NCI-H2107 (cell line): Measurements from ENCODE around the gene KPTN.
A peak's percentile ranks its signal among the peaks of the same experiment; 100 is the strongest.

ENCODE experiments used
- DNase-seq: peaks from one replicate; lab custom pipeline; 2025; lab: John Stamatoyannopoulos, UW

The KPTN gene

DNA sequence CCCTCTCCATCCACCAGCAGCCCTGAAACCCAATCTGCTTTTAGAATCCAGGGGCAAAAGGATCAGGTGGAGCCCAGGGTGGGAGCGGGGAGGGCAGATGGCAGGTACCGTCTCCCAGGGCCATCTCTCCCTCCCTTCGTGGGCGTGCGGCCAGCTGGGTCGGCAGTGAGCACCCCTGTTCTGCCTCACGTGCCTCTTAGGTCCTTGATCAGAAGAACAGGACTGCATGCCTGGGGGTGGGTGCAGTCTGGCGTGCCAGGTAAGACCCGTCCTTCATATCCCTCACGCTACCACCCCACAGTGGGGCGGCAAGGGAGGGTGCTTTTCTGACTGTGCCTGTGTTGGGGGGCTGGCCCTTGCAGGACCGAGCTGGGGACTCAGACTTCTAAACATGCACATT is 14.3 kb downstream of the KPTN start:
- DNase-seq, result peak; percentile 26

DNA sequence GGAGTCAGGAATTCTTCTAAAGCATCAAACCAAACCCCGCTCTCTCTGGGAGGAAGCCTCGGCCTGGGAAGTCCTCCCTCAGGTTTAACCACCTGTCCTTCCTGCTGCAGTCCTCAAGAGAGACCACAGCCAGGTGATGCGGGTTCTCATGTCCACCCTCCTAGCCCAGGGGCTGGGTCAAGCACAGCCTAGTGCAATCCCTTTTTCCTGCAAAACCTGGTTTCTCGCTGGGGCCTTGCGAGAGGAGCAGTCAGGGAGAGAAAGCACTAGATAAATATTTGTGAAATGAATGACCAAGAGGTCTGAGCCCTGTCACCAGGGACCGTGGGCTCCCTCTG is 14.7 kb downstream of the KPTN start:
- DNase-seq, result no peak

GRCh38 chr19:47467914-47468313 is 16.1 kb downstream of the KPTN start:
- DNase-seq, result no peak

DNA sequence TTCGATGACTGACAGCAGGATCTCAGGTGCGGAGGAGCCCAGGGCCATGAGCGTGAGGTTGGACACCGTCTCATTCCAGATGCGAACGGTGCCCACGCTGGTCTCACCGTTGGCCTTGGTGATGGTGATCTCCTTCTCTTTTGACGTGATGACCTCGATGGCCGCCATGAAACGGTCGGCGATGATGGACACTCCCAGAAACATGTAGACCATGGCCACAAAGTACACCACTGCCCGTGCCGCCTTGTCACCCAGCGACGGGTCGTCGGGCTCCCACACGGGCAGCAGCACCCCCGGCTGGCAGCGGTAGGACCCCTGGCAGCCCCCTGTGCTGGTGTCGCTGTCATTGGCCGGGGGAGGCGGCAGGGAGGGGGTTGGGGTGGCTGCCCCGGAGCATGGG is 18.1 kb downstream of the KPTN start:
- no peak for DNase-seq

GRCh38 chr19:47464675-47465419 is 19.2 kb downstream of the KPTN start:
- no peak for DNase-seq

- no peak for DNase-seq
These were observed 22.1 kb downstream of the KPTN start for GRCh38 chr19:47461876-47462275.

GRCh38 chr19:47459477-47459876 is 24.5 kb downstream of the KPTN start:
- no peak for DNase-seq

DNA sequence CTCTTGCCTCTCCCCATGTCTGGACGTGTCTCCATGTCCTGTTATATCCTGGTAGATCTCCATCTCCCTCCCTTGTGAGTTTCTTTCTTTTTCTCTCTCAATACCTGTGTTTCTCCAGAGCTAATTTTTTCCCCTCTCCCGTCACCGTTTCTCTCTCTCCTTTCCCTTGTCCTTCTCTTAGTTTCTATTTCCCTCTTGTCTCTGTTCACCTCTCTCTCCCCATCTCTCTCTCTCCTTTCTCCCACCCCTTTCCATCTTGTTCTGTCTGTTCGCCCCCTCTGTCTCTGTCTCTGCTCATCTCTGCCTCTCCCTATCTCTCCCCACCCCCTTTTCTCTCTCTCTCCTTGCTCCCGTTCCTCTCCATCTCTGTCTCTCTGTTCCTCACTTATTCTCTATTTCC is 25.3 kb downstream of the KPTN start:
- DNase-seq, result no peak

DNA sequence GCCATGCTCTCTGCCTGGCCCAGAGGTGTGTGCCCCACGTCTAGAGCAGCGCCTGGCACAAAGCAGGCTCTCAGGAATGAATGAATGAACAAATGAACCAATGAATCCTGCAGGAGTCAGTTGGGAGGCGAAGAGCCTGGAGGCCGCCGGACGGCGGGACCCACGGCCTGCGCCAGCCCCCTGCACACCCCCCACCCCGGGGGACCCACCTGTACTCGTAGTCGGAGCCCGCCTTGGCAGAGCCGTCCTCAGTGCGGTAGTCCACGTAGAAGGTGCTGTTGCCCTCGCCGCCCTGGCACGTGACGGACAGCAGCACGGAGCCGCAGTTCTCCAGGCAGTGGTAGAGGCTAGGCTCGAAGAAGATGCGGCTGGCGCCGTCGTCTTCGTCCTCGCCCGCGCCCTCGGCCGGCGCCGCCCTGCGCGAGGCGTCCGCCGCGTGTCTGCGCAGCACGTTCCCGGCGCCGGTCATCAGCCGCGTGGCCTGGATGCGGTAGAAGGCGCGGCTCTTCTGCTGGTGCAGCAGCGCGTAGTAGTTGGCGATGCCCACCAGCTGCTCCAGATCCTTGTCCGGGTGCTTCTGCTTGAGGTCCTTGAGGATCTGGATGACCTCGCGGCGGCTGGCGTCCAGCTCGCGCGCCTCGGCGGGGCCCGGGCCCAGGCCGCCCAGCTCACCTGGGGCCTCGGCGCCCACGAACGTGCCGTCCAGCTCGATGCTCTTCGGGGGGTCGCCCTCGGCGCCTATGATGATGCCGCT is 27.1 kb downstream of the KPTN start:
- no peak for DNase-seq

- DNase-seq, result no peak
These were observed 33.5 kb downstream of the KPTN start for GRCh38 chr19:47450478-47450877.

- DNase-seq, result no peak
These were observed 35.7 kb downstream of the KPTN start for GRCh38 chr19:47448360-47448727.

DNA sequence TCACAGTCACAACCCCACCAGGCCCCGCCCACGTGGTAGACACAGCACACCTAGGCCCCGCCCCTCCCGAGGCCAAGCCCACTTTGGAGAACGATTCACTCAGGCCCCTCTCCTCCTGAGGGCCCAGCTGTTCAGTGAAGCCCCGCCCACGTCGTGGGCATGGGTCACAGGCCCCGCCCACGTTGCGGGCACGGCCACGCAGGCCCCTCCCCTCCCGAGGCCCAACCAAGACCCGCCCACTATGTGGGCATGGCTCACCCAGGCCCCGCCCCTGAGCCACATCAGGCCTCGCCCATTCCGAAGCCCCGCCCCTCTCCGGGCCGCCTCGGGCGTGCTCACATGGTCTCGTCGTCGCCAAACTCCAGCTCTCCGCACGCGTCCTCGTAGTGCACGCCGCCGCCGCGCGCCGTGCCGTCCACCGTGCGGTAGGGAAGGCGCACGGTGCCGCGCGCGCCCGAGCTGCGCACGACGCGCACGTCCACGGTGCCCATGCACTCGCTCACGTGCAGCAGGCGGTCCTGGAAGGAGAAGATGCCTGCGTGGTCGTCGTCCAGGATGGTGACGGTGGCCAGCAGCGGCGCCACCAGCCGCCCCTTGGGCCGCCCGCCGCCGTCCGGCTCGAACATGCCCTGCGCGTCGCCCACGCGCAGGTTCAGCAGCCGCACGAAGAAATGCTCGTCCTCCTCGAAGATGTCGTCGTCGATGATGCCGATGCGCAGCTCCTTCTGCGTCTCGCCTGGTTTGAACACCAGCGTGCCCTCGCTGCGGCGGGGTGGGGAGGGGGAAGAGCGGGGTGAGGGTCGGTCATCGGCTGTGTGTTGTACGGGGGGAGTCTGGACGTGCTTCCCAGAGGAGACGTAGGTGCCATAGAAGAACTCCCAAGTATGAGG is 36.3 kb downstream of the KPTN start:
- DNase-seq, result no peak

- no peak for DNase-seq
These were observed 37.2 kb downstream of the KPTN start for GRCh38 chr19:47446534-47447469.

DNA sequence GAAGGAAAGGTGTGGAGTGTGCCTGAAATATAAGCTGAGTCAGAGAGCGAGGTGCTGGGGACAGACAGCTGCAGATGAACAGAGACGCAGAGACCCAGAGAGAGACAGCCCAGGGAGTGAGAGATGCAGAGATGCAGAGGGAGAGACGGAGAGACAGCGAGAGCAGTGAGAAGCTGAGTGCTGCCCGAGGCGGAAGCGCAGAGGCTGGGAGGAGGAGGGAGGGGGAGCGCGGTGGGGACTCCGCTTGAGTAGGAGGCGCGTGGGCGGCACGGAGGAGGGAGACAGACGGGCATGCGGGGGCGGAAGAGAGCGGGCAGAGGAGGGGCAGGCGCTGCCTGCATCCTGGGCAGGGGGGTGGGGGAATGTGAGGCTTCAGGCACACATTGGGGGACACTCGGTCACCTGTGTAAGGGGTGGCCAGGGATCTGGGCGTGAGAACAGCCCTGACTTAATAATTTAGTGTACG is 38.0 kb downstream of the KPTN start:
- peak; percentile 25 for DNase-seq

DNA sequence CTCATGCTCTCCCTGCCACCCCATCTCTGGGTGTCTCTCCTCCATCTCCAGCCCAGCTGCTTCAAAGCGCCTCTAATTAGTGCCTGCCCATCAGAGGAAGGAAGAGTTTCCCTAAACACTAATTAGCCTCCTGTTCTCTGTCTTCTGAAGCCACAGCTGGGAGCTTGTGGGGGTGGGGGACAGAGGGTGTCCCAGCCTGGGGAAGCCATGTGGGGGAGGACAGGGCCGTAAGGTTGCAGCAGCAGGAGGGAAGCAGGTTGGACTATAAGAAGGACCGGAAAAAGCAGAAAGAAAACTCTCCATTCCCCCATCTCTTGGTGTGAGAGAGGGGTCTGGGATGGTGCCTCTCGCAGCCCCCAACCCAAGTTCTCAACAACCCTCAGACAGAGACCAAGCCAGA is 38.5 kb downstream of the KPTN start:
- DNase-seq, result no peak

GRCh38 chr19:47444388-47444821 is 39.6 kb downstream of the KPTN start:
- DNase-seq, result no peak

DNA sequence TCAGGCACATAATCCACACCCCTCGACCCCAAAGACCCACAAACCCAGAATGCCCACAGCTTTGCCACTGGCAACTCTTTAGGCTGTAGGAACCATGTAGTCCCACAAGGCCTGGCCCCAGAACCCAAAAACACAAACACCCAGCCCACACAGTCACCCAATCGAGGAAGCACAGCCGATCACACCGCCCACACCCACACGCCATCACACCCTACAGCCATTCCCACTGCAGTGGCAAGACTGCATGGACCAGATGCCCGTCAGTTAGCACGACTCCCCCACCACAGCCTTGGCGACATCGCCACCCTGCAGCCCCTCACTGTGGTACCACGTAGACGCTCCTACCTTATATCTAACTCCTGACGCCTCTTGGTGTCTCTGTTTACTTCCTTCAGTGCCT is 40.7 kb downstream of the KPTN start:
- no peak for DNase-seq

DNA sequence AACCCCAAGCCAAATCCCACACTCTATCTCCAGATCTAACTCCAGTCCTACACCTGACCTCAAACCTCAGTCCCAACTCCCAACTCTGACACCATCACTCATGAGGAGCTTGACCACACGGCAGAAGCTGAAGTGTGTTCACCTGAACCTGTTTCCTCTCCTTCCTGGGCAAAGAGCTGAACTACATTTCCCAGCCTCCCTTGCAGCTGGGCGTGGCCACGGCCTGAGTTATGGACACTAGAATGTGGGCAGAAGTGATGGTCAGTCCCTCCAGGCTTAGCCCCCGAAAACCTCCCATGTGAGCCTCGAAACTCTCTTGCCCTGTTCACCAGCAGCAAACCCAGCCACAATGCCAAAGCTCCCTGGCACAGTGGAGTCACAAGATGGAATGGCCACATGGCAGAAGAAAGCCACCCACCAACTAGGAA is 45.2 kb downstream of the KPTN start:
- DNase-seq, result no peak

DNA sequence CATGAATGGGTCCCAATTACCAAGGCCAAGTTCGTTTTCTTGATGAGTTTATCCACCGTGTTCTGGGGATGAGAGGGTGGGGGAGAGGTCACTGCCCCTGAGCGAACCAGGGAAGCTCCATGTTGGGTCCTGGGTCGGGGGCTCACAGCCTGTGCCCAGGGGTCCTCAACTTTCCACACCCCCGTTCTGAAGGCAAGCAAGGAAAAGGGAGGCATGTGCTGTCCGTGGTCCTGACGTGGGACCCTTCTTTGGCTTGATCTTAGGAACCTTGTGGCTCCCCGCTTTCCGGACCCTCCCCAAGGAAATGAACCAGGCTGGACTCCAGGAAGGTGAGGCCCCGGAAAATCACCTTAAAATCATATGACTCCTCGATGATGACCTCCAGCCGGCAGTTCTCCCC is 46.5 kb downstream of the KPTN start:
- DNase-seq, result no peak

DNA sequence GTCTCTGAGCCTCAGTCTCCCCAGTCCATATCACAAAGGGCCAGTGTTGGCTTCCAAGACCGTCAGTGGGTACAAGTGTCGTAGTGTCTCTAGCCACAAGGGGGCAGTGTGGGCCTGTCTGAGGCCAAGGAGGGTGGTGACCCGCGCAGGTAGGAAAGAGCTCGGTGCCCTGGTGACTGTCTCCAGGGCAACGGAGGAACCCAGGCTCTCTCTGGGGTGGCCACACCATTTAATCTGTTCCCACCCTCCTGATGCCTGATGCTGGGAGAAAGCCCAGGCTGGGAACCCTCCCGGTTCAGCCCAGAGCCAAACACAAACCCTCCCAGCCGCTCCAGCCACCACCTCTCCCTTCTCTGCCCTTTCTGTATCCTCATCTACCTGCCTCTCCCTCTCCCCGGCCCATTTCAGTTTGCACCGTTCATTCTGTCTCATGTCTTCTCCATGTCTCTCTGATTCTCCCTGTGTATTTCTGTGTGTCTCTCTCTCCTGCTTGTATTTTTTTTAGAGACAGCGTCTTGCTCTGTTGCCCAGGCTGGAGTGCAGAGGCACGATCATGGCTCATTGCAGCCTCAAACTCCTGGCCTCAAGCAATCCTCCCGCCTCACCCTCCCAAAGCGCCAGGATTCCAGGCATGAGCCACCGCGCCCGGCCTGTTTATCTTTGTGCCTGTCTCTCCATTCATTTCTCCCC is 47.2 kb downstream of the KPTN start:
- DNase-seq, result peak; percentile 51

DNA sequence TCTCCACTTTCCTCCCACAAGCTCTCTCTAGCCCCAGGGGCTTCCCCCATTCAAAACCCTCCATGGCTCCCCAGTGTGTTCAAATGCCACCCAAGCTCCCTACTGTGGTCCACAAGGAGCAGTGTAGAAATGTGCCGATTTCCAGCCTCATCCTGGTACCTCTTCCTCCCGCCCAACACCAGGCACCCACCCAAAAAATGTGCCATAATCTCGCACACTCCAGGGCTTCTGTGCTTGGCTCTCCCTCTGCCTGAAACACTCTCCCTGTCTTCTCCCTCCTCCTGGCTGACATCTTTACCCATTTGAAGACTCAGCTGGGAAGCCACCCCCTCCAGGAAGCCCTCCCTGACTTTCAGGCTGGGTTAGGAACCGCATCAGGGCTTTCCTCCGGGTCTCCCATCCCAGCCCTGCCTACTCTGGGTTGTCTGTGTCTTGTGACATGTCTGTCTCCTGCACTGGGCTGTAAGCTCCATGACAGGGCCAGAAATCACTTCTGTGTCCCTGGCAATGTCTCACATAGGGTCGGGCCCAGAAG is 48.1 kb downstream of the KPTN start:
- DNase-seq, result no peak
